Lower leg skin (tissue), 3 donors: ENCODE data around the gene MRPS33.

Experiments
- POLR2A ChIP-seq, 2 donors: fragments of 450-650 bp; IDR thresholded peaks; one replicate each; pipeline ENCODE4 v1.6.1; 2016 to 2017; ENCODE audit warnings: antibody characterized with exemption in 2 of 2, mild to moderate bottlenecking in 1 of 2, moderate library complexity in 1 of 2
- TF ChIP-seq, protein P1 (sequence below), 3 donors: fragments of 450-650 bp; IDR thresholded peaks; one replicate each; pipeline ENCODE4 v1.5.1; 2016; ENCODE audit warnings: antibody characterized with exemption in 3 of 3, mild to moderate bottlenecking in 3 of 3, moderate library complexity in 2 of 3

DNA sequence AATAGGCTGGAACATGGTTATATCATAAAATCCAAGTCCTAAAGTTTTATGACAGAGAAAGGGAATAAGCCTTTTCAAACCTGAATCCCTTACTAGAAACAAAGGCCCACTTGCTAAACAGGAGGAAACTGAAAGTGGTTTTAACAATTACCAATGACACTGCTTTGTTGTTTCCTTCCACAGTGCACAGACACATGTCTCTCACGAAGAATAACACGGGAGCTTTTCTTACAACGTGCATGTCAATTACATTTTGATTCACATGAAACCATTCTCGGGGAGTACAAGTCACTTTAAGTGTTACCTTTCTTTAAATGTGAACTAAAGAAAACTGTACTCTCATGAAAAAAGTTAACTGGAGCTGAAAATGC lies 1.4 kb downstream of the MRPS33 start:
- TF ChIP-seq, protein P1, sequence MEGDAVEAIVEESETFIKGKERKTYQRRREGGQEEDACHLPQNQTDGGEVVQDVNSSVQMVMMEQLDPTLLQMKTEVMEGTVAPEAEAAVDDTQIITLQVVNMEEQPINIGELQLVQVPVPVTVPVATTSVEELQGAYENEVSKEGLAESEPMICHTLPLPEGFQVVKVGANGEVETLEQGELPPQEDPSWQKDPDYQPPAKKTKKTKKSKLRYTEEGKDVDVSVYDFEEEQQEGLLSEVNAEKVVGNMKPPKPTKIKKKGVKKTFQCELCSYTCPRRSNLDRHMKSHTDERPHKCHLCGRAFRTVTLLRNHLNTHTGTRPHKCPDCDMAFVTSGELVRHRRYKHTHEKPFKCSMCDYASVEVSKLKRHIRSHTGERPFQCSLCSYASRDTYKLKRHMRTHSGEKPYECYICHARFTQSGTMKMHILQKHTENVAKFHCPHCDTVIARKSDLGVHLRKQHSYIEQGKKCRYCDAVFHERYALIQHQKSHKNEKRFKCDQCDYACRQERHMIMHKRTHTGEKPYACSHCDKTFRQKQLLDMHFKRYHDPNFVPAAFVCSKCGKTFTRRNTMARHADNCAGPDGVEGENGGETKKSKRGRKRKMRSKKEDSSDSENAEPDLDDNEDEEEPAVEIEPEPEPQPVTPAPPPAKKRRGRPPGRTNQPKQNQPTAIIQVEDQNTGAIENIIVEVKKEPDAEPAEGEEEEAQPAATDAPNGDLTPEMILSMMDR (IDR thresholded peaks at IDR 0.05): no peak
- no peak for TF ChIP-seq POLR2A (IDR thresholded peaks at IDR 0.05)
